Hematopoietic multipotent progenitor cell treated with erythropoietin and hydrocortisone succinate and interleukin-3 and kit ligand, for 15 days (in vitro differentiated cells): ENCODE data around the gene PLEKHA3.
"Not testable (repeated sequence)": the region's sequence is repeated elsewhere in the genome, so short reads cannot be mapped to it uniquely, and the experiment has no call there.

ENCODE experiments used
- DNase-seq: peaks from one replicate; pipeline ENCODE4 v3.0.0-alpha.2; 2015; ENCODE audit warnings: low spot score

PLEKHA3 gene

DNA sequence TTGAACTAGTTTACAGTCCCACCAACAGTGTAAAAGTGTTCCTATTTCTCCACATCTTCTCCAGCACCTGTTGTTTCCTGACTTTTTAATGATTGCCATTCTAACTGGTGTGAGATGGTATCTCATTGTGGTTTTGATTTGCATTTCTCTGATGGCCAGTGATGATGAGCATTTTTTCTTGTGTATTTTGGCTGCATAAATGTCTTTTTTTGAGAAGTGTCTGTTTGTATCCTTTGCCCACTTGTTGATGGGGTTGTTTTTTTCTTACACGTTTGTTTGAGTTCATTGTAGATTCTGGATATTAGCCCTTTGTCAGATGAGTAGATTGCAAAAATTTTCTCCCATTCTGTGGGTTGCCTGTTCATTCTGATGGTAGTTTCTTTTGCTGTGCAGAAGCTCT is 45.2 kb downstream of the PLEKHA3 start:
- not testable (repeated sequence) for DNase-seq

DNA sequence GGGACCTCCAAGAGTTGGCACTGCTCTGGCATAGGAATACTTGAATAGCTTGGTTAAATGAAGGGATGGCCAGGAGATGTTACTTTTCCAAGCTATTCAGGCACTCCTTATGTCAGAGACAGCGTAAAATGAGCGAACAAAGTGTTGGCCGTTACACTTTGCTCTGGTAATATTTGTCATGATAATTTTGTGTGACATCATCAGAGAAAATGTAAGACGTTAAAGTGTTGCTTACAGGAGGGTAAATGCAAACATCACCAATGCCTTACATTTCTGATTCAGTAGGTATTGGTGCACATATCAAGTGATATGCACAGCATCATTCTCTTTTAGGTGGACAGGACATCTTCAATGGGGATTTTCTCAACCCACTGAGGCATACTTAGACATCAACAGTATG is 46.0 kb downstream of the PLEKHA3 start:
- DNase-seq: no peak

DNA sequence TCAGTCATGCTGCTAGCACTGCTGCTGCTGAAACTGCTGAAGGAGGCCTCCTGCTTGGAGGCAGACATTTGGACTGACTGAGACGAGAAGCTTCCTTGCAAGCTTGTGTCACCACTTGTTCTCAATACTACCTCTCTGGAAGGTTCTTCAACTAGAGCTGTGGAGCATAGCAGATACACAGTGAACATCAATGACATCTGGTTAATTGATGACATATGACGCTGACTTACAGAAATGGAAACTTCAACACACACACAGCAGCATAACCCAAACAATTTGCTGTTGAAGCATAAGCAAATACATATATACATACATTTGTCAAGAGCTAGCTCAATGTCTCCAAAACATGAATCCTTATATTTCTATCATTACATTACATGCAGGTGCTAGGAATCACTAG is 47.3 kb downstream of the PLEKHA3 start:
- DNase-seq: no peak

DNA sequence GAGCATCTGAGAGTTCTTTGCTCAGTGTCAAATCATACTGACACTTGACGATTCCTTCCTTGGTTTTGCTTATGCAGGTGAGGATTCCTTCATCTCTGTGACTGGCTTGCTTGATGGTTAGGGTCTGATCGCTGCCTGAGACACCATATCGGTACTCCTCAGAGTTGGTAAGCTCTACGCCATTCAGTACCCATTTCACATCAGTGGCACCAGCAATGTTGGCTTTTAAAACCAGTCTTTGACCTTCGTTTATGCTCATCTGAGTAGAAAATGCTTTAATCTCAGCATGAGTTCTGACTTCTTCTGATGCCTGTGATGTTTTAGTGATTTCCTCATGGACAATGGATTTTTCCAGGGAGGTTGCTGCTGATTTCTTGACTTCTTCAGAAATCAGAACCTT is 48.4 kb downstream of the PLEKHA3 start:
- DNase-seq: no peak

DNA sequence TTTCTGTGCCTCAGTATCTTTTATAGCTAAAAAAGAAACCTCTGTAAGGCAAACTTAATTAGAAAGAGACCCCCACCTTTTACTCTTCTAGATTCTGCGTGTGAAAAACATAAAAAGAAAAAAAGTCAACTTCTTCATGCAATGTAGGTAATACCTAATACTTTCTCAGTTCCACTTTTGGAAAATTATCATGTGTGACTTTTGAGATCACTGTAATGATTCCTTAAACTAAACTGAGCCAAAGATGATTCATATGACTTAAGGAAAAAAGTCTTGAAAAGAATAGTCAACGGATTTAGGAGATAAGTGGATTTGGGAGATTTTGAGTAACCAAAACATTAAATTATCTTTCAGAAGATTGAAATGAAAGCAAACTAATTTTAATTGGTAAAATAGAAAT is 48.9 kb downstream of the PLEKHA3 start:
- DNase-seq: no peak

DNA sequence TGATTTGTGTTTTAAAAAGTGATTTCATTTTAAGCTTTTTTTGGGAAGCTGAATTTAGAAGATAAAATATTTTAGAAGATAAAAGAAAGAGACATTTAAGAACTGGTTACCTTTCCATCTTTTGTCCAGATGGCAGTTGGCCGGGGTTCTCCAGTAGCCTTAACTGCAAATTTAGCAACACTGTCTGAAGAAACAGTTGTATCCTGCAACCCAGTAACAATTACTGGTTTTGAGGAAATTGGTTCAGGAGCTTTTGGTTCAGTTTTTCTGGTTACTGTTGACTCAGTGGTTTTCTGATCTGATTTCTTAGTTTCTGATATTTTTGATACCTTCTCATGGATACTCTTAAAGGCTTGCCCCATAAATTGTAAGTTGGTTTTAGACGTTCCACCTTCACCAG is 49.9 kb downstream of the PLEKHA3 start:
- no peak for DNase-seq

DNA sequence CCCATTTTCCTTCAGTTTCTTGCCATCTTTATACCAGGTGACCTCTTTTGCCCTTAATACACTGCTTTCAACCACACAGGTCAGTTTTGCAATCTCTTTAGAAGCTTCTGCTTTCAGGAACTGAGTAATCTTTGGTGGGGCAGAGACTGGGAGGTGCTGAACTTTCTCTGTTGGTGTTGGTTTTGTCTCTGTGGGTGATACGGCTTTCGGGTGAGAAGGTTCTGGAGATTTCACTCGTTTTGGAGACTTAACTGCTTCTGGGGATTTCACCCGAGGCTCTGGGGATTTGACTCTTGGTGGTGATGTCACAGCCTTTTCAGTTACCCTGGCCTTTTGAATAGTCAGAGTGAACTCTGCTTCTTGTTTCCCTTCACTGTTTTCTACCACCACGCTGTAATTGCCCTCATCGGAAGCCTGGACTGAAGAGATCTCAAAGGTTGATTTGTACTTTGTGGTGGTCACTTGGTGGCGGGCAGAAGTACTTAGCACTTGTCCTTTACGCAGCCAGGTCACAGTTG is 50.4 kb downstream of the PLEKHA3 start:
- no peak for DNase-seq

DNA sequence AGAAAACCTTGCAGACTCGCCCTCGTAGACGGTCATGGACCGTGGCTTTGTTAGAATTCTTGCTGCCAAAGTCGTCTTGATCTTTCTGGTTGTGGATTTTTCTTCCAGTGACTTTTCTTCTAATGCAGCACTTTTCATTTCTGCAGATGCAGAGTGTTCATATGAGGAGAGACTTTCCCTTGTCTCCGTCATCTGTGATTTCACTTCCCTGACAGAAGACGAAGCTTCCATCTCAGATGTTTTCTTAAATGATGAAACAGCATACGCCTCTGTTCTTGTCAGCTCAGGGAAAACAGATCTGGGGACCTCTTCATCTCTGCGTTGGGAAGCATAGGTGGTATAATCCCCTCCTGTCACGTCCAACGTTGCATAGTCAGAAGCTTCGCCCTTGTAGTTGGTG is 50.9 kb downstream of the PLEKHA3 start:
- DNase-seq: no peak

DNA sequence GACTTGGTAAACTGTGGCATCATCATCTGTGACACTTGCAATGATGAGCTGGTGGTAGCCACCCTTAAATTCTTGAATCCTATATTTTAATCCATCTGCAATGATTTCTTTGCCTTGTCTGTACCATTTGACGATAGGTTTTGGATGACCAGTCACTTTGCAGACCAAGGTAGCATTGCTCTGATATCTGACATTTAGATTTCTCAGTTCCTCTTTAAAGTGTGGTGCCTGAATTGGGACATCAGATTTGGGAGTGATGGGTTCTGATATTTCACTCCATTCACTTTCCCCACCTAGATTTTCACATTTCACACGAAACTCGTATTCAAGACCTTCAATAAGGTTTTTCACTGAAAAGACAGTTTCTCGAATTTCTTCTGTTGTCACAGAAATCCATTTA is 55.8 kb downstream of the PLEKHA3 start:
- no peak for DNase-seq

DNA sequence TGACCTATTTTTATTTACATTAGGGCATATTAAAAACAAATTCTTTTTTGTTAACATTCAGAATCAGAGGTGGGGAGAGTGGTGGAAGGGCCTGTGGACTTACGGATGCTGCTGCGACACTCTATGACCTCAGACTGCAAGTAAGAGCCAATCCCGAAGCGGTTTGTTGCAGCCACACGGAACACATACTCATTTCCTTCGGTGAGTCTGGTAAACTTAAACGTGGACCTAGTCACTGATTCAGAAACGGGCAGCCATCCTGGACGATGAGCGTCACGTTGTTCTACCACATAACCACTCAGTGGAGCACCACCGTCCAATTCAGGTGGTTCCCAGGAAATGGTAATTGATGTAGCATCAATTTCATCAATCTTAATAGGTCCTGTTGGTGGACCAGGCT is 61.9 kb downstream of the PLEKHA3 start:
- DNase-seq: no peak

DNA sequence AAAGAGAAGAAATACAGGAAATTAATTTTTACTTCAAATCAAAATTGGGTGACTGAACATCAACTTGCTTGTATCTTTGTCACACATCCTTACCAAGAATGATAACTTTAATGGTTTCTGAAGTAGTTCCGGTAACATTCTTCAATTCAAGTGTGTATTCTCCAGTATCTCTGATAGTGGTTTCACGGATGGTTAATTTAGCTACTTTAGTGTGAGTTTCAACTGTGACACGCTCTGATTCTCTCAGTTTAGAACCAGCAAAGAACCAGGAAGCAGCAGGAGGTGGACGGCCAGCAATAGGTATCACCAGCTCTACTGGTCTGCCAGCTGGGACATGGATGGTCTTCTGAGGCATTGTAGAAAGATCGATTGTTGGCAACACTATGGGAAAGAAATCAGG is 62.3 kb downstream of the PLEKHA3 start:
- DNase-seq: no peak

DNA sequence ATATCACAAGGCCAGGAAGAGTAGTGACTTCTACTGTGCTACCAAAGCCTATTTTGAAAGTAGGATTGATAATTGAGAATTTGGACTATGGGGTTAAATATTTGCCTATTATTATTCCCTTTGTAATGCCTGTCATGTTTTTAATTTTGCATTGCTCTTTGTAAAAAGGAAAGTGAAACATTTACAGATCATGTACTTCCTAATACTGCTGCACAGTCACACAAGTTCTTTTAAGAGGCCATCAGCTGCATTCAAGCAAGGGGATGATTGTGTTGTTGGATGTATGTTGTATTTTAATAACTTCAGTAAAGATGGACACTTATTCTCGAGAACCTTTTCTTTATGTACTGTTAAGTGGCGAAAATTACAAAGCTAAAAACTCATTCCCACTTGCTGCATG is 70.1 kb downstream of the PLEKHA3 start:
- no peak for DNase-seq

DNA sequence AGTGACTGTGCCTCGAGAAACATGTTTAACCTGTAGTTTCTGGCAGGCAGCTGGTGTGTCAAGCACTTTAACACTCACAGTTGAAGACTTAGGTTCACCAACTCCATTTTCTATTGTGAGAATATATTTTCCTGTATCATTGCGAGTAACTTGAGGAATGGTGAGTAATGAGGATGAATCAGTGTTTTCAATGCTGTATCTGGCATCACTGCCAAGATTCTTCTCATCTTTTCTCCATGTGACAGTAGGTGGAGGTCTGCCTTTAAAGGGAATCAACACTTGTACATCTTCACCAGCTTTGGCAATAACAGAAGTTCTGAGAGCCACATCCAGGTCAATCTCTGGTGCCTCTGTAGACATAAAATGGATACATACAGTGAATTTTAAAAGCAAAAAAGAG is 72.8 kb downstream of the PLEKHA3 start:
- DNase-seq: no peak
